Activated naive CD4-positive, alpha-beta T cell treated with anti-CD3 and anti-CD28 coated beads for 36 hours (primary cell): ENCODE results near the gene SLAIN2. TPM values are rescaled to one million over a fixed set of nuclear protein-coding genes. Genes with fewer than 3 reads are reported as not detected.

Experiments used
- CTCF ChIA-PET: fragments of 350-600 bp; sonication (Branson Sonifier 250); formaldehyde crosslinking; loops from one replicate; lab custom pipeline; 2021; ENCODE audit warnings: antibody characterized with exemption; lab: Charles Lee
- DNase-seq: peaks from one replicate; pipeline ENCODE4 v3.0.0-alpha.2; 2020
- H3K27ac Mint-ChIP-seq: one replicate; pipeline ENCODE4 v1.8.0; 2021; ENCODE audit warnings: mild to moderate bottlenecking, mixed read lengths
- H3K27me3 Mint-ChIP-seq: one replicate; pipeline ENCODE4 v1.8.0; 2021; ENCODE audit warnings: low read depth, mixed read lengths
- H3K36me3 Mint-ChIP-seq: one replicate; pipeline ENCODE4 v1.8.0; 2021; ENCODE audit warnings: low read depth, mixed read lengths
- H3K4me1 Mint-ChIP-seq: one replicate; pipeline ENCODE4 v1.8.0; 2021; ENCODE audit warnings: low read depth, mixed read lengths
- H3K4me3 Mint-ChIP-seq: one replicate; pipeline ENCODE4 v1.8.0; 2021; ENCODE audit warnings: mild to moderate bottlenecking, moderate library complexity, mixed read lengths
- H3K9me3 Mint-ChIP-seq: one replicate; pipeline ENCODE4 v1.8.0; 2021; ENCODE audit warnings: mixed read lengths
- intact Hi-C: fragments of 100-400 bp; cut with micrococcal nuclease; formaldehyde crosslinking; loops from one replicate; pipeline ENCODE4 v1.15.1; 2023
- total RNA-seq, 2 experiments: library from RNA; stranded (reverse); gene quantifications; one replicate each; pipeline ENCODE4 v1.2.3, GENCODE V29; 2021

SLAIN2 gene
- total RNA-seq, 2 experiments from 2014 or later: 39.7 to 42.6 TPM

DNA sequence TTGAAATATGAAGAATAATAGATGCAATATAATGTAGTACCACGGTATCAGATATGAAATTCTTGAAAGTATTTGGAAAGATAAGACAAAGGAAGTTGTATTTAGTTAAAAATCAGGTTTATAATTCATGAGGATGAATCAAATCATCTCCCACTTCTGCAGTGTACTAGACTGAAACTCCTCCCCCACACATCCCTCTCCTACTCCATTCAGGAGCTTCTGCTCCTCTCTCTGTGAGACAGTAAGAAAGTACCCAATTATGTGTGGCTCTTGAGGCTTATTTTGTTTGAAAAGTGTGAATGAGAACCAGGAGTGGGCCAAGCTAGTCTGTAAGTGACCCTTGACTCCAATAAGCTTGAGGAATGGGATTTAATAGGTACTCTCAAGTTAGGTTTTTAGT, 9.5 kb downstream of the SLAIN2 start:
- Mint-ChIP-seq H3K4me1 (peaks cover 71% of the 10 kb centered on the region), H3K4me3 (no peak overlapping the region), H3K27me3 (no peaks in the 10 kb centered on the region), H3K27ac (no peak overlapping the region), H3K9me3 (no peaks in the 10 kb centered on the region), H3K36me3 (peaks cover 12% of the 10 kb centered on the region)
- intact Hi-C loops: no loop called here
- CTCF ChIA-PET: interaction anchor here (0.6 kb wide), 1 partner anchor 22 kb away, joined by 6 read pairs; no protein-coding TSS in a partner anchor
- no peak for DNase-seq

DNA sequence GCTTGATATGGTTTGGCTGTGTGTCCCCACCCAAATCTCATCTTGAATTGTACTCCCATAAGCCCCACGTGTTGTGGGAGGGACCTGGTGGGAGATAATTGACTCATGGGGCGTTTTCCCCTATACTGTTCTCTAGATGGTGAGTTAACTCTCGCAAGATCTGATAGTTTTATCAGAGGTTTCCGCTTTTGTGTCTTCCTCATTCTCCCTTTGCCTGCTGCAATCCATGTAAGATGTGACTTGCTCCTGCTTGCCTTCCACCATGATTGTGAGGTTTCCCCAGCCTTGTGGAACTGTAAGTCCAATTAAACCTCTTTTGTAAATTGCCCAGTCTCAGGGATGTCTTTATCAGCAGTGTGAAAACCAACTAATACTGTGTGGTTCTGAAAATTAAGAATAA, 11.5 kb downstream of the SLAIN2 start:
- no peak overlapping the region for H3K27ac Mint-ChIP-seq
- CTCF ChIA-PET: no interaction called here
- DNase-seq: no peak
- intact Hi-C loops: no loop called here
- no peaks in the 10 kb centered on the region for H3K9me3 Mint-ChIP-seq
- H3K27me3 Mint-ChIP-seq: no peaks in the 10 kb centered on the region
- peaks cover 13% of the 10 kb centered on the region for H3K36me3 Mint-ChIP-seq
- peaks cover 55% of the 10 kb centered on the region for H3K4me1 Mint-ChIP-seq
- H3K4me3 Mint-ChIP-seq: no peak overlapping the region

DNA sequence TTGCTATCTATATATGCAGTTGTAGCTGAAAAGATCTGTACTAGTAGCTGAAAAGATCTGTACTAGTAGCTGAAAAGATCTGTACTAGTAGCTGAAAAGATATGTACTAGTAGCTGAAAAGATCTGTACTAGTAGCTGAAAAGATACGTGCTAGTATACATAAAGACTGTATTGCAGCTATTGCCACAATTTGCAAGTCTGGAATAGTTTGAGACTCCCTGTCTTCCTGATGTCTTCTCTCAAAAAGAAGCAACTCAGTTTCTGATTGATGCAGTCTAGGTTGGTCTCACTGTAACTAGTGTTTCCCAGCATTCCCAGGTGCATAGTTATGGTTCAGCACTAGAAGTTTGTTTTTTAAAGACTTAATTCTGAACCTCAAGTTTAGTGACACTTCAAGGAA, 15.0 kb downstream of the SLAIN2 start:
- H3K36me3 Mint-ChIP-seq: peaks cover 15% of the 10 kb centered on the region

DNA sequence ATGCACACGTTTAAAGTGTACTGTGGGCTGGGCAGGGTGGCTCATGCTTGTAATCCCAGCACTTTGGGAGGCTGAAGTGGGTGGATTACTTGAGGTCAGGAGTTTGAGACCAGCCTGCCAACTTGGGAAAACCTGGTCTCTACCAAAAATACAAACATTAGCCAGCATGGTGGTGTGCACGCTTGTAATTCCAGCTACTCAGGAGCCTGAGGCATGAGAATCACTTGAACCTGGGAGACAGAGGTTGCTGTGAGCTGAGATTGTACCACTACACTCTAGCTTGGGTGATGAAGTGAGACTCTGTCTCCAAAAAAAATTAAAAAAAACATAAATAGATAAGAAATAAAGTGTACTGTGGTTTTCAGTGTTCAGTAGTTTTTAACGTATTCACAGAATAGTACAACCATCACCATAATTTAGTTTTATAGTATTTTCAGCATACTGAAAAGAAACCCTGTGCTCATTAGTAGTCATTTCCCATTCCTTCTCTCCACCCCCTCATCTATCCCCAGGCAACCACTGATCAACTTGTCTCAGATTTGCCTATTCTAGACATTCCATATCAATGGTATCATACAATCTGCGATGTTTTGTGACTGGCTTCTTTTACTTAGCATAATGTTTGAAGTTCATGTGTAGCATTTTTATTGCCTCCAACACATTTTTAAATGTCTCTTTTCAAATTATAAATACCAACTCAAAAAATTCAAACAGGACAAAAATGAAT, 19.1 kb downstream of the SLAIN2 start:
- H3K27me3 Mint-ChIP-seq: no peaks in the 10 kb centered on the region
- intact Hi-C loops: no loop called here
- no peak for DNase-seq
- CTCF ChIA-PET: interaction anchor here (0.6 to 1.0 kb wide), 2 partner anchors 19 to 220 kb away, joined by 4 read pairs; no protein-coding TSS in a partner anchor
- peaks cover 13% of the 10 kb centered on the region for H3K4me1 Mint-ChIP-seq
- H3K9me3 Mint-ChIP-seq: no peaks in the 10 kb centered on the region
- H3K27ac Mint-ChIP-seq: no peak overlapping the region
- peaks cover 3% of the 10 kb centered on the region for H3K36me3 Mint-ChIP-seq
- no peak overlapping the region for H3K4me3 Mint-ChIP-seq

More for the DNA sequence above, 15.0 kb downstream of the SLAIN2 start:
- CTCF ChIA-PET: interaction anchor here (1.2 kb wide), 1 partner anchor 108 kb away, joined by 3 read pairs; no protein-coding TSS in a partner anchor
- H3K4me3 Mint-ChIP-seq: no peak overlapping the region
- no peak overlapping the region for H3K27ac Mint-ChIP-seq
- H3K9me3 Mint-ChIP-seq: no peaks in the 10 kb centered on the region
- DNase-seq: no peak
- intact Hi-C loops: no loop called here
- no peaks in the 10 kb centered on the region for H3K27me3 Mint-ChIP-seq
- H3K4me1 Mint-ChIP-seq: peaks cover 36% of the 10 kb centered on the region

DNA sequence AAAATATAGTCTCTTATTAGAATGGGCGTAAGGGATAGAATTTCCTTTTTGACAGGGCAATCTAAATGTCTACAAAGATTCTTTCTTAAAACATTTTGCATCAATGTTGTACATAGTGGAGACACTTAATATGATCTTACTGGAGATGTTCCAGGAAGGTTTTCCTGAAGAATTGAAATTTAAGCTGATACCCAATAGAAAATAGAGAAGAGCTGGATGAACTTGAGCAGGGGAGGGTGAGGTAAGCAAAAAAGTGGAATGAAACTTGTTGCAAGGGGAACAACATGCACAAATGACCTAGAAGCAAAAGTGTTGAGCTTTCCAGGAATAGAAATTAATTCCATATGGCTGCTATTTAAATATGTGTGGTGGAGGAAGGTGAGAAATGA, 19.7 kb downstream of the SLAIN2 start:
- Mint-ChIP-seq H3K36me3 (peaks cover 3% of the 10 kb centered on the region), H3K9me3 (no peaks in the 10 kb centered on the region), H3K4me3 (no peak overlapping the region), H3K27ac (no peak overlapping the region), H3K4me1 (peaks cover 16% of the 10 kb centered on the region), H3K27me3 (no peaks in the 10 kb centered on the region)
- CTCF ChIA-PET: interaction anchor here (0.6 kb wide), 1 partner anchor 427 kb away, joined by 5 read pairs; no protein-coding TSS in a partner anchor
- intact Hi-C loops: no loop called here
- DNase-seq: no peak

DNA sequence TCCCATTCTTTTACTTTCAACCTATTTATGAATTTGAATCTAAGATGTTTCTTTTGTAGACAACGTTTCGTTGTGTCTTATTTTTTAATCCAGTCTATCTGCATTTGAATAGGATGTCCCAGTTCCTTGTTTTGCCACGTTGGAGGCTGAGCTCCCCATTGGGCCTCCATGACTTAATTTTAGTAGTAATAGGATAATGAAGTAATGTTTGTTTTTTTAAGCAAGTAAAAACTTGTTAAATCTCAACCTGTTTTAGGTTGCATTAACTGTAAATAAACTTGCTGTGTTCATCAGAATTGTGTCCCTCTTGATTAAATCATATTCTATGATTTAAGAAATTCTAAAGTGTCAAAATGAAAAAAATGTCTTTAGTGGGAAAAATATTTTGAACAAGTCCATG, 25.3 kb downstream of the SLAIN2 start:
- intact Hi-C loops: no loop called here
- Mint-ChIP-seq H3K4me1 (peaks cover 43% of the 10 kb centered on the region), H3K36me3 (no peaks in the 10 kb centered on the region), H3K4me3 (no peak overlapping the region), H3K27ac (no peak overlapping the region), H3K9me3 (no peaks in the 10 kb centered on the region), H3K27me3 (no peaks in the 10 kb centered on the region)
- no peak for DNase-seq
- CTCF ChIA-PET: no interaction called here

DNA sequence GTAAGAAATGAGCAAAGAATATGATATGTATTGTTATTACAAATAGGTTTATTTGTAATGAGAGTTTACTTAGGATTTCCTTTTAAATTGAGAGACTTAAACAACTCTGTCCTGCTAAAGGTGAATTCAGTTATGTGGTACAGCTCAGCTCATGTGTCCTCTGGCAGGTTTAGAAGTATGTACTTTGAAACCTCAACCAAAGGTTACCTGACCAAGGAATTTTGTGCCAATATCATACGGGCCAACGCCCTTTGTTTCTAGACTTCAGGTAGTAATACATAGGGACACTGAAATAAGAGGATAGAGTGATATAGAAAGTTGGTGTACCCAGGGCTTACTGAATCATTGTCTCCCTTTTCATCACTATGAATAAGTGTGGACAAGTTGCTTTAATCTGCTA, 25.7 kb downstream of the SLAIN2 start:
- H3K9me3 Mint-ChIP-seq: no peaks in the 10 kb centered on the region
- no peaks in the 10 kb centered on the region for H3K36me3 Mint-ChIP-seq
- no peak overlapping the region for H3K27ac Mint-ChIP-seq
- H3K4me3 Mint-ChIP-seq: no peak overlapping the region
- H3K4me1 Mint-ChIP-seq: peaks cover 43% of the 10 kb centered on the region
- no peak for DNase-seq
- CTCF ChIA-PET: no interaction called here
- intact Hi-C loops: no loop called here
- no peaks in the 10 kb centered on the region for H3K27me3 Mint-ChIP-seq

DNA sequence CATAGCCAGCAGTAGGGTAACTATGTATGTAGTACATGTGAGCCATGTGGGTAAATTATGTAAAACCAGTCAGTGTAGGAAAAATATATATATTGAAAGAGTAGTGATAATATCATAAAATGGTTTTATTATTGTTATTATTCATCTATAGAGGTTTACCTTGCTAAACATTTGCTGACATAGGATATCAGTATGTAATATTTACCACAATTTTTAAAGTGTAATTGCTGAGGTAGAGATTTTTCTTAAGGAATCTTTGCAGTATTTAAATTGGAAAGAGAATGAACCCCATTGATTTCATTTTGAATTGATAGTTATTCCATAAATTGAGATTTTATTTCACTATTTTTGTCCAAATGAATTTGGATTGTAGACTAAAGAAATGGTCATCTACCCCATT, 27.1 kb downstream of the SLAIN2 start:
- Mint-ChIP-seq H3K27ac (no peak overlapping the region), H3K4me1 (peaks cover 45% of the 10 kb centered on the region), H3K27me3 (no peaks in the 10 kb centered on the region)

DNA sequence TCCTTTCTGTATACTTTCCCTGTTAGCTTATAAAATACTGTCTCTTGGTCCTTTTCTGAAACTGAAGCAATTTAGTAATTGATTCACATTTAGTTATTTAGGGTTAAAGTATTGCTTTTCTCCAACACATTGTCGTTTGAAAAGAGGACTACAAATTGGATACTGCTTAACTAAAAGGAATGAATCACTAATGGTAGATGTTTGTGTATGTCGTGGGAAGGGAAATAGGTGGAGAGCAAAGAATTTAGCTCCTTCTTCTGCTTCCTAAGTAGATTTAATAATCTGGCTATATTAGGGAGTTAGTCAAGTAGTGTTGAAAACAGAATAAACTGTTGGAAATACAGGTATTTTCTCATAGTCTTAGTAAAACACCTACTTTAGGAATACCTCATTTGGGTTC, 27.9 kb downstream of the SLAIN2 start:
- intact Hi-C loops: no loop called here
- Mint-ChIP-seq H3K27me3 (no peaks in the 10 kb centered on the region), H3K4me1 (peaks cover 45% of the 10 kb centered on the region), H3K9me3 (no peaks in the 10 kb centered on the region), H3K4me3 (no peak overlapping the region), H3K27ac (no peak overlapping the region), H3K36me3 (no peaks in the 10 kb centered on the region)
- CTCF ChIA-PET: no interaction called here
- DNase-seq: no peak

More for the DNA sequence above, 27.1 kb downstream of the SLAIN2 start:
- H3K4me3 Mint-ChIP-seq: no peak overlapping the region
- no peaks in the 10 kb centered on the region for H3K36me3 Mint-ChIP-seq
- CTCF ChIA-PET: no interaction called here
- intact Hi-C loops: no loop called here
- DNase-seq: no peak
- H3K9me3 Mint-ChIP-seq: no peaks in the 10 kb centered on the region

DNA sequence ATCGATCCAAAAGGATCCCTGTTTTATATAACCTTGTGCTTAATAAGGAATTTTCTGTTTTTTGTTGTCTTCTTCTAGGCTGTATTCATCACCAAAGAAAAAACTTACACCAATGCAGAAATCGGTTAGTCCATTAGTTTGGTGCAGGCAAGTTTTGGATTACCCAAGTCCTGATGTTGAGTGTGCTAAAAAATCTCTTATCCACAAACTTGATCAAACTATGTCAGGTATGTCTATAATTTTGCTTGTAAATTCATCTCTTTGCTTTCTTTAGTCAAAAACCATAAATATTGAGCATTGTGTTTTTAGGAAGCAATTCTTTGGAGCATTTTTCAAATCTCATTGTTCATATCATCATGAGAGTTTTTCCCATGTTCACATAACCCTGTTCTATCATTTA, 28.4 kb downstream of the SLAIN2 start:
- H3K27me3 Mint-ChIP-seq: no peaks in the 10 kb centered on the region
- H3K9me3 Mint-ChIP-seq: no peaks in the 10 kb centered on the region
- no peaks in the 10 kb centered on the region for H3K36me3 Mint-ChIP-seq
- intact Hi-C loops: no loop called here
- H3K4me1 Mint-ChIP-seq: peaks cover 49% of the 10 kb centered on the region
- no peak overlapping the region for H3K4me3 Mint-ChIP-seq
- H3K27ac Mint-ChIP-seq: no peak overlapping the region
- CTCF ChIA-PET: no interaction called here
- DNase-seq: no peak

DNA sequence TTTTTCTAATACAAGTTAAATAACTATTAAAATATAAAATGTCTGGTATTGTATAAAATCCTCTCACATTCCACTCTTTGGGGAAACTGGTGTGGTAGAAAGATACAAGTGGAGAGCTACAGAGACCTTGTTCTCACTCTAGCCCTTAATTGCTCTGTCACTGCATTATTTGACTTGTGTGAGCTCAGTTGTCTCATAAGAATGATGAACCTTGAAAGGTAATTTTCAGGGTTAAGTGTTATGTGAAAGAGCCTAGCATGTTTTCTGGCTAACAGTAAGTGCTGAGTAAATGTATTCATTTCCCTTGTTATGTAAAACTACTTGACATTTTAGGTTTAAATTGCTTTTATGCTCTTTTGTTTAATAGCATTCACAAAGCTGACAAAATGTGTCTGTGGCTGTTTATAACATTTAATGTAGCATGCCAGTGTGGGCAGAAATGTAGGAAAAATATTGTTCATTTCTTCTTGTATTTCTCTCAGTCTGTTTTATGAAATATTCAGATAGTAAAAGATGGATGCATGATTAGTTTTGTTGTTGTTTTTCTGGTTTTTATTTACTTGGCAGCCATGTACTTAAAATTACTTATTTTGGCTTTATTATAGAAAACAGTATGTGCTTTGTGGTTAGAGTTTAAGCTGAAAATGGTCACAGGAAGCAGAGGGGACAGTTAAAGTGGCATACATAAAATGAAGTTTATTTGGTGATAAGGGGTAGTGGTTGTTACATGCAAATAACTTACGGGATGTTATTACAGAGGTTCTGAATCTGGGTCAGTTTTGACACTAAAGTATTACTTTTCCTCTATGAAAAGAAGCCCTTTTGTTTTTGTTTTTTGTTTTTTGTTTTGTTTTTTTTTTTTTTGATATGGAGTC, 29.2 kb downstream of the SLAIN2 start:
- Mint-ChIP-seq H3K4me1 (peaks cover 45% of the 10 kb centered on the region), H3K9me3 (no peaks in the 10 kb centered on the region), H3K27me3 (no peaks in the 10 kb centered on the region), H3K27ac (no peak overlapping the region), H3K36me3 (peaks cover 3% of the 10 kb centered on the region), H3K4me3 (no peak overlapping the region)
- no peak for DNase-seq
- intact Hi-C loops: no loop called here
- CTCF ChIA-PET: no interaction called here

DNA sequence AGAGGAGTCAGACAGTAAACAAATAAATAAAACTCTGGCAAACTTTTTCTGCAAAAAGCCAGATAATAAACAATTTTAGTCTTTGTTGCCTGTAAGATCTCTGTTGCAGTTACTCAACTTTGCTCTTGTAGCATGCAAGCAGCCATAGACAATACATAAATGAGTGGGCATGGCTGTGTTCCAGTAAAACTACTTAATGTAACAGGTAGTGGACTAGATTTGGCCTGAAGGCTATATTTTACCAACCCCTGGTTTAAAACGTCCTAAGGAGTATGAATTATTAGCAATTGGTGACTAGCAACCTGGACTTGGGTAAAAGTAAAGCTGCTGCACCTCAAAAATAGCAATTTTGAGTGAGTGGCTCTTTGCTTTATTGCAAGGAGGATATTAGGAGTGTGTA, 30.9 kb downstream of the SLAIN2 start:
- no peak overlapping the region for H3K27ac Mint-ChIP-seq
- no peaks in the 10 kb centered on the region for H3K9me3 Mint-ChIP-seq
- intact Hi-C loops: no loop called here
- no peaks in the 10 kb centered on the region for H3K27me3 Mint-ChIP-seq
- DNase-seq: no peak
- H3K4me1 Mint-ChIP-seq: peaks cover 34% of the 10 kb centered on the region
- H3K36me3 Mint-ChIP-seq: peaks cover 3% of the 10 kb centered on the region
- CTCF ChIA-PET: interaction anchor here (0.7 kb wide), 1 partner anchor 21 kb away, joined by 6 read pairs; no protein-coding TSS in a partner anchor
- no peak overlapping the region for H3K4me3 Mint-ChIP-seq
